Brain microvascular endothelial cell (primary cell): ENCODE measurements around the gene ABCC4.

Source experiments
- DNase-seq: peaks from one replicate; pipeline ENCODE4 v3.0.0-alpha.2; 2020
- H3K27ac ChIP-seq: fragments of 250-450 bp; sonication (Bioruptor Pico); 2 replicates; pipeline ENCODE4 v1.5.1; 2020; ENCODE audit warnings: mild to moderate bottlenecking, moderate library complexity
- H3K27me3 ChIP-seq: fragments of 250-450 bp; sonication (Bioruptor Pico); replicated peaks from 2 replicates; pipeline ENCODE4 v1.5.1; 2020; ENCODE audit warnings: mild to moderate bottlenecking
- H3K36me3 ChIP-seq: fragments of 250-450 bp; sonication (Bioruptor Pico); replicated peaks from 2 replicates; pipeline ENCODE4 v1.5.1; 2020; ENCODE audit warnings: mild to moderate bottlenecking
- H3K4me3 ChIP-seq: 2 replicates; pipeline ENCODE4 v1.5.1; 2011; ENCODE audit warnings: low read depth, mild to moderate bottlenecking, control low read depth, low read length, moderate library complexity
- CTCF ChIP-seq: IDR thresholded peaks from 2 replicates; pipeline ENCODE4 v1.5.1; 2011; ENCODE audit warnings: low read depth, mild to moderate bottlenecking, moderate library complexity, low read length, control low read depth, inconsistent platforms; ENCODE audit errors: missing control alignments
- in situ Hi-C: cut with HindIII; loops from 2 replicates; pipeline ENCODE4 v1.10.0; 2017; ENCODE audit warnings: low sequenced_read_pairs, low pct_ligation_motif_present

ABCC4 gene

GRCh38 chr13:94987869-94988268 lies 313.4 kb downstream of the ABCC4 start:
- no peak overlapping the region for H3K27ac ChIP-seq
- H3K27me3 ChIP-seq: no peaks in the 10 kb centered on the region
- no peaks in the 10 kb centered on the region for H3K36me3 ChIP-seq
- TF ChIP-seq CTCF: no peak
- in situ Hi-C loops: no loop called here
- H3K4me3 ChIP-seq: no peak overlapping the region
- no peak for DNase-seq

- H3K4me3 ChIP-seq: no peak overlapping the region
- in situ Hi-C loops: no loop called here
- H3K27ac ChIP-seq: no peak overlapping the region
- DNase-seq: no peak
- H3K36me3 ChIP-seq: no peaks in the 10 kb centered on the region
- no peak for TF ChIP-seq CTCF
- no peaks in the 10 kb centered on the region for H3K27me3 ChIP-seq
Observed at GRCh38 chr13:94987081-94987480, 314.2 kb downstream of the ABCC4 start.

- in situ Hi-C loops: no loop called here
Observed at GRCh38 chr13:94984958-94985357, 316.3 kb downstream of the ABCC4 start.

GRCh38 chr13:94978516-94978915 lies 322.7 kb downstream of the ABCC4 start:
- Histone ChIP-seq H3K27me3 (no peaks in the 10 kb centered on the region), H3K36me3 (no peaks in the 10 kb centered on the region), H3K4me3 (no peak overlapping the region), H3K27ac (no peak overlapping the region)
- no peak for TF ChIP-seq CTCF
- in situ Hi-C loops: no loop called here
- no peak for DNase-seq

More at GRCh38 chr13:94984958-94985357, 316.3 kb downstream of the ABCC4 start:
- no peak for TF ChIP-seq CTCF
- no peaks in the 10 kb centered on the region for H3K36me3 ChIP-seq
- DNase-seq: no peak
- H3K27ac ChIP-seq: no peak overlapping the region
- no peak overlapping the region for H3K4me3 ChIP-seq
- H3K27me3 ChIP-seq: no peaks in the 10 kb centered on the region

GRCh38 chr13:94974015-94974951 lies 327.0 kb downstream of the ABCC4 start:
- in situ Hi-C loops: no loop called here
- H3K27ac ChIP-seq: no peak overlapping the region
- H3K27me3 ChIP-seq: peaks cover under 1% of the 10 kb centered on the region
- H3K4me3 ChIP-seq: no peak overlapping the region
- DNase-seq: no peak
- no peak for TF ChIP-seq CTCF
- no peaks in the 10 kb centered on the region for H3K36me3 ChIP-seq
